Heart left ventricle (tissue), 16 donors: ENCODE results near the gene MIS18A. TPM values are rescaled to one million over a fixed set of nuclear protein-coding genes. Genes with fewer than 3 reads are reported as not detected.

ENCODE experiments used
- ATAC-seq, 4 donors: fragments of 200-7000 bp; cut with Tn5 transposase; one replicate each; pipeline ENCODE4 v1.9.1; 2020 to 2022; ENCODE audit warnings: moderate library complexity in 4 of 4, mild to moderate bottlenecking in 3 of 4, moderate number of reproducible peaks in 1 of 4
- DNase-seq, 5 donors: peaks; one replicate each; pipeline ENCODE4 v3.0.0-alpha.2; 2020
- H3K27ac ChIP-seq, 12 donors: fragments of 200-600 bp; sonication (generic) in 4 of 12; one replicate each; pipeline versions ENCODE4 v1.5.0 to v1.8.0; 2016 to 2022; ENCODE audit warnings: mild to moderate bottlenecking in 2 of 12
- H3K27me3 ChIP-seq, 9 donors: fragments of 200-600 bp; sonication (generic) in 2 of 9; one replicate each; pipeline versions ENCODE4 v1.5.1 to v1.8.0; 2016 to 2022; ENCODE audit warnings: mild to moderate bottlenecking in 3 of 9
- H3K36me3 ChIP-seq, 9 donors: fragments of 200-600 bp; sonication (generic) in 2 of 9; one replicate each; pipeline versions ENCODE4 v1.5.0 to v1.8.0; 2018 to 2022; ENCODE audit warnings: mild to moderate bottlenecking in 2 of 9
- H3K4me1 ChIP-seq, 12 donors: fragments of 200-600 bp; sonication (generic) in 4 of 12; one replicate each; pipeline versions ENCODE4 v1.5.0 to v1.8.0; 2016 to 2022; ENCODE audit warnings: mild to moderate bottlenecking in 3 of 12
- H3K4me3 ChIP-seq, 12 donors: fragments of 200-600 bp; sonication (generic) in 4 of 12; one replicate each; pipeline versions ENCODE4 v1.5.0 to v1.8.0; 2017 to 2022; ENCODE audit warnings: mild to moderate bottlenecking in 9 of 12, moderate library complexity in 4 of 12
- H3K9me3 ChIP-seq, 12 donors: fragments of 200-600 bp; sonication (generic) in 4 of 12; one replicate each; pipeline versions ENCODE4 v1.5.0 to v1.8.0; 2016 to 2022; ENCODE audit warnings: mild to moderate bottlenecking in 1 of 12
- POLR2A ChIP-seq, 2 donors: fragments of 450-650 bp; IDR thresholded peaks; one replicate each; pipeline ENCODE4 v1.6.1; 2017; ENCODE audit warnings: antibody characterized with exemption in 2 of 2, mild to moderate bottlenecking in 2 of 2, moderate library complexity in 2 of 2
- WGBS, 4 donors: extraction: QIAGEN DNeasy Blood & Tissue Kit in 2 of 4; methylation state at CpG; one replicate each; pipeline versions ENCODE4 v1.1.5 to v1.1.7; 2013 to 2018; 5-methylcytosine and 5-hydroxymethylcytosine counted together
- intact Hi-C, 10 donors: fragments of 100-400 bp; cut with DNase I; formaldehyde crosslinking; loops; one replicate each; pipeline versions ENCODE4 v1.11.1 to v1.14.2; 2022
- polyA plus RNA-seq, 2 donors: library from polyadenylated mRNA; stranded (reverse); fragments of 200-250 nt; gene quantifications; one replicate each; pipeline ENCODE4 v1.2.3, GENCODE V29; 2013
- total RNA-seq, 9 donors: library from RNA; depleted of rRNA in 2 of 9; stranded (reverse); fragments of >200 nt in 2 of 9; fragmentation: NEBNext Ultra II Directional in 3 of 9; extraction: Animal tissue kit (Norgen Biotek cat#: 25700) in 3 of 9; gene quantifications; one replicate each; pipeline versions ENCODE4 v1.1.0 to v1.2.4, GENCODE V29; 2016 to 2023
- TF ChIP-seq, protein P1 (sequence below), 12 donors: fragments of 200-600 bp; sonication (generic) in 4 of 12; IDR thresholded peaks; one replicate each; pipeline versions ENCODE4 v1.5.0 to v1.8.0; 2018 to 2022; ENCODE audit warnings: antibody characterized with exemption in 12 of 12, mild to moderate bottlenecking in 5 of 12
- donor health status: ischemic (EF 13 %, LVEDD 7.1; RV severe dilation, severe dysfunction).
- donor health status: healthy with polysubstance abuse.
- donor health status: DM: no; HTN: yes; CAD: no.
- donor health status: DM: no; HTN: no; CAD: no.
- donor health status: ischemic (EF 25% LVEDD 6.9; RV normal size, moderate dysfunction).
- donor health status: ischemic (EF 25% LVEDD 5.7; RV mildly dilated, moderate dysfunction).
- donor health status: healthy.
- donor health status: DM: yes; HTN: yes; CAD: no.
- donor health status: ischemic (EF 35%, LVEDD 5.7; RV mildly dilated, moderate dysfunction).
- donor health status: nonischemic (EF 11% LVEDD 7.7; RV severe dilation, severe dysfunction).
- donor health status: DM: yes; HTN: yes; CAD: no.
- donor health status: PGD.
- donor health status: ischemic (EF 29% LVEDD 5.4; RV normal size, mild dysfunction).
- donor health status: nonischemic (EF 23%, LVEDD 6.1; RV moderate dilation, normal function).

Gene MIS18A
- total and polyA plus RNA-seq, 11 donors, result 1.4 to 4.1 (median 2.7) TPM

DNA sequence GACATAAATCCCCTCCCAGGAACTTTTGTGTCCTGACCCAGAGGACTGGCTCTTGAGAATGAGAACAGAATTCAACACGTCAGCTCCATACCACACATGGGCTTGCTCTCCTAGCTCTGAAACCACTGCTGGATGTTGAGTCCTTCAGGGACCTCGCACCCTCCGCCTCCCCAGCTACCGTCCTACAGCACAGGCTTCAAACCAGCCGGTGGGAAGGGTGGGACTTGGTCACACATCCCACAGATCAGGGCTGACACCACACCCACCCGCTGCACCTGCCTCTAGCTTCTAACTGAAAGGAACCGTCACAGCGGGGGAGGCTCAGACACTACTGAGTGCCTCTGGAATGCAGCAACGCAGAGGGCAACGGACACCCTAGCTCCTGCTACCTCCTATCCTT, 43.8 kb upstream of the MIS18A start:
- ATAC-seq (peak in 1 of 4 donors; percentile 35), DNase-seq (no peak)
- no peaks in the 10 kb centered on the region for H3K27me3 ChIP-seq
- no peak overlapping the region for H3K4me3 ChIP-seq
- H3K4me1 ChIP-seq, result peaks cover 0 to 25% (median 1%) of the 10 kb centered on the region in 12 donors
- intact Hi-C loops, result no loop called here
- 90 to 94% (median 92%) methylated on average over 9 to 10 of the region's 10 CpGs for WGBS, 4 donors
- H3K9me3 ChIP-seq, result no peaks in the 10 kb centered on the region
- H3K27ac ChIP-seq, result no peak overlapping the region
- peaks cover 6 to 93% (median 81%) of the 10 kb centered on the region in 9 donors for H3K36me3 ChIP-seq
- TF ChIP-seq POLR2A (IDR thresholded peaks at IDR 0.05), result no peak
- TF ChIP-seq, protein P1, sequence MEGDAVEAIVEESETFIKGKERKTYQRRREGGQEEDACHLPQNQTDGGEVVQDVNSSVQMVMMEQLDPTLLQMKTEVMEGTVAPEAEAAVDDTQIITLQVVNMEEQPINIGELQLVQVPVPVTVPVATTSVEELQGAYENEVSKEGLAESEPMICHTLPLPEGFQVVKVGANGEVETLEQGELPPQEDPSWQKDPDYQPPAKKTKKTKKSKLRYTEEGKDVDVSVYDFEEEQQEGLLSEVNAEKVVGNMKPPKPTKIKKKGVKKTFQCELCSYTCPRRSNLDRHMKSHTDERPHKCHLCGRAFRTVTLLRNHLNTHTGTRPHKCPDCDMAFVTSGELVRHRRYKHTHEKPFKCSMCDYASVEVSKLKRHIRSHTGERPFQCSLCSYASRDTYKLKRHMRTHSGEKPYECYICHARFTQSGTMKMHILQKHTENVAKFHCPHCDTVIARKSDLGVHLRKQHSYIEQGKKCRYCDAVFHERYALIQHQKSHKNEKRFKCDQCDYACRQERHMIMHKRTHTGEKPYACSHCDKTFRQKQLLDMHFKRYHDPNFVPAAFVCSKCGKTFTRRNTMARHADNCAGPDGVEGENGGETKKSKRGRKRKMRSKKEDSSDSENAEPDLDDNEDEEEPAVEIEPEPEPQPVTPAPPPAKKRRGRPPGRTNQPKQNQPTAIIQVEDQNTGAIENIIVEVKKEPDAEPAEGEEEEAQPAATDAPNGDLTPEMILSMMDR (IDR thresholded peaks at IDR 0.05), result no peak

DNA sequence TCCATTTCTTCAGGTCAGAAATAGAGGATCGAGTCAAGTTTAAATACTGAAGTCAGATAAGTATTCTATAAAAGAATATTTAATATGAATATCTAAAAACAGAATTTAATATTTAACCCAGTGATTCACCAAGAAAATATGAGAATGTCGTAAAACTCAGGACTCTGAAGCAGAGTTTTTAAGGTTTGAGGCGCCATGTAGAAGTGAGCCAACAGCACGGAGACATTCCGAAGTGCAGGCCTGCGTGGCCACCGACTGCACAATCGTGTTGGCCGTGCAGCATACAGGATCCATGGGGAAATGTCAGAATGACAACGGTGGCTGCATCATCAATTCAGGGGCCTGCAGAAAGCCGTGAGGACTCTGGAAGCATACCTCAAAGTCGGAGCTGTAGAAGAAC, 43.3 kb upstream of the MIS18A start:
- Histone ChIP-seq H3K4me1 (peaks cover 0 to 19% (median 0%) of the 10 kb centered on the region in 12 donors), H3K4me3 (no peak overlapping the region), H3K36me3 (peaks cover 8 to 99% (median 86%) of the 10 kb centered on the region in 9 donors), H3K27ac (no peak overlapping the region), H3K27me3 (no peaks in the 10 kb centered on the region), H3K9me3 (no peaks in the 10 kb centered on the region)
- intact Hi-C loops, result no loop called here
- TF ChIP-seq, protein P1 (IDR thresholded peaks at IDR 0.05), result no peak
- no peak for TF ChIP-seq POLR2A (IDR thresholded peaks at IDR 0.05)
- DNase-seq (no peak), ATAC-seq (no peak)
- 93 to 96% (median 95%) methylated on average over 12 of the region's 12 CpGs for WGBS, 4 donors

DNA sequence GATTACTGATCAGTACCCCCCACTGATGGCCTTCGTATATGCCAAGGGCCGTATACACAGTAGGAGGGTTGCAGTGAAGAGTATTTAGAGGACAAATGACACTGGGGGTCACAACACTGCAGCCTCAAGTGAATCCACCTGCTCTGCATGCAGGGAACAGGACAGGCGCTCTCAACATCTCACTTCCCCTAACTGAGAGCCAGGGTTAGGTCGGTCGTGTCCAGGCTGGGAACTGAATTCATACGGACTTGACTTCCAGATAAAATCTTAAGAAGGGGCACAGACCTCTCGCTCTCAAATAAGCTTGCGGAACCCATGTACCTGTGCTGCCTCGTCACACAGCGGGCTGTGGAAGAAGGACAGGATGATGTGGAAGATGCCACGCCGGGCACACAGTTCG, 42.6 kb upstream of the MIS18A start:
- ATAC-seq (no peak), DNase-seq (no peak)
- no peak for TF ChIP-seq POLR2A (IDR thresholded peaks at IDR 0.05)
- TF ChIP-seq, protein P1 (IDR thresholded peaks at IDR 0.05), result no peak
- WGBS, 4 donors, result 95 to 98% (median 97%) methylated on average over 13 of the region's 13 CpGs
- intact Hi-C loops, result no loop called here
- peaks cover 0 to 13% (median 0%) of the 10 kb centered on the region in 12 donors for H3K4me1 ChIP-seq
- no peaks in the 10 kb centered on the region for H3K9me3 ChIP-seq
- peaks cover 8 to 100% (median 93%) of the 10 kb centered on the region in 9 donors for H3K36me3 ChIP-seq
- H3K27ac ChIP-seq, result no peak overlapping the region
- H3K27me3 ChIP-seq, result no peaks in the 10 kb centered on the region
- no peak overlapping the region for H3K4me3 ChIP-seq

DNA sequence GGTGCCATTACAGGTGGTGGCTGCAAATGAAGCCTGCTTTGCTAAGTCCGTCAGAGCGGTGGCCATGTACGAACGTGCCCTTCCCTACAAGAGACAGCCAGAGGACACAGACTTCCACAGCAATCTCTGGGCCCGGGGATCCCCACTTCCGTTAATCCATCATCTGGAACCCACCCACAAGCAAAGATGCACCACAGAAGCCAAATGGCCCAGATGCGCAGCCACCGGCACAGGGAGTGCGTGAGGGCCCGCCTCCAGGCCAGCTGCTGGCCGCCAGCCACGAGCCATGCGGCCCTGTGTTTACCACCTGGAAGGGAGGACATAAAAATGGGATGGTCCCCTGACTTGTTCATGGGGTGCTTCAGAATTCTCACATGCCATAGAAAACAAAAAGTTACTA, 41.9 kb upstream of the MIS18A start:
- H3K4me3 ChIP-seq, result no peak overlapping the region
- DNase-seq (no peak), ATAC-seq (no peak)
- no peaks in the 10 kb centered on the region for H3K27me3 ChIP-seq
- intact Hi-C loops, result no loop called here
- peak overlapping the region in 2 of 12 donors; percentile 51 to 52 for H3K27ac ChIP-seq
- WGBS, 4 donors, result 87 to 93% (median 89%) methylated on average over 13 of the region's 13 CpGs
- H3K4me1 ChIP-seq, result peaks cover 0 to 16% (median 0%) of the 10 kb centered on the region in 12 donors
- peaks cover 8 to 100% (median 99%) of the 10 kb centered on the region in 9 donors for H3K36me3 ChIP-seq
- H3K9me3 ChIP-seq, result no peaks in the 10 kb centered on the region
- TF ChIP-seq, protein P1 (IDR thresholded peaks at IDR 0.05), result no peak
- no peak for TF ChIP-seq POLR2A (IDR thresholded peaks at IDR 0.05)
